Stimulated activated CD8-positive, alpha-beta memory T cell treated with anti-CD3 and anti-CD28 coated beads, Interleukin-7, amount 100 ng/mL, for 1 hour (primary cell): ENCODE measurements around the gene MCUR1.
A peak's percentile ranks its signal among the peaks of the same experiment; 100 is the strongest.
"Not testable (repeated sequence)": the region's sequence is repeated elsewhere in the genome, so short reads cannot be mapped to it uniquely, and the experiment has no call there.

Source experiments
- DNase-seq, 2 donors: peaks; one replicate each; pipeline ENCODE4 v3.0.0-alpha.2; 2020; ENCODE audit warnings: low read depth in 2 of 2

The MCUR1 gene, protein sequence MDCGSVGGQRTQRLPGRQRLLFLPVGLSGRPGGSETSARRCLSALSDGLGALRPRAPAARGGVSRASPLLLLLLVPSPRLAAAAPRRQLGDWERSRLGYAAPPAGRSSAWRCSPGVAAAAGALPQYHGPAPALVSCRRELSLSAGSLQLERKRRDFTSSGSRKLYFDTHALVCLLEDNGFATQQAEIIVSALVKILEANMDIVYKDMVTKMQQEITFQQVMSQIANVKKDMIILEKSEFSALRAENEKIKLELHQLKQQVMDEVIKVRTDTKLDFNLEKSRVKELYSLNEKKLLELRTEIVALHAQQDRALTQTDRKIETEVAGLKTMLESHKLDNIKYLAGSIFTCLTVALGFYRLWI

DNA sequence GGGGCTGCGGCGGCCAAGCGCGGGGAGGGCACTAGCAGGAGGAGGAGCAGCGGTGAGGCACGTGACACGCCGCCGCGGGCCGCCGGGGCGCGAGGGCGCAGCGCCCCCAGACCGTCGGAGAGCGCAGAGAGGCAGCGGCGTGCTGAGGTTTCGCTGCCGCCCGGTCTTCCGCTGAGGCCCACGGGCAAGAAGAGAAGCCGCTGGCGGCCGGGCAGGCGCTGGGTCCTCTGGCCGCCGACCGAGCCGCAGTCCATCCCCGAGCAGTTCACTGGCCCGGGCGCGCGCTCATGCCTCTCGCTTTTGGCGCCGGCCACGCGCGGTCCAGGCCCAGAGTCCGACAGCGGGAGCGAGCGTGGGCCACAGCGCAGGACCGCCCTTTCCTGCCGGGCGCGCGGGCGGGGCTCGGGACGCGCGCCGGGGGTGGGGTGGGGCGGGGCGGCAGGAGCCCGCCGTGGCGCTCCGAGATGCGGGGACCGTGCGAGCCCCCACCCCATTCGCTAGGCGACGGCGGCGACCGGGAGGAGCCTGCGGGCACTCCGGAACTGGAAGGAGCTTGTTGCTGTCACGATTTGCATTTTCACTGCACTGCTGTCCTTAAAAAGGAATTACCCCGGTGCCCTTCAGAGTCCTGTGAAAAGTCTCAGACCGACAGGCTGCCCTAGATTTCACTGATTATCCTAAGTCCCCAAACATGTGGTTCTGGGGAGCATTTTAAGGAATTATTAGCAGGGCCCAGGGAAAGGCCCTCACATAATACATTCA, at the start of gene MCUR1:
Gene MCUR1, minus strand, starts transcription at position 382 of the 762 bp plus-strand sequence. Its CDS starts 128 bp downstream, at position 254.
- peak; percentile 53 to 58 for DNase-seq

DNA sequence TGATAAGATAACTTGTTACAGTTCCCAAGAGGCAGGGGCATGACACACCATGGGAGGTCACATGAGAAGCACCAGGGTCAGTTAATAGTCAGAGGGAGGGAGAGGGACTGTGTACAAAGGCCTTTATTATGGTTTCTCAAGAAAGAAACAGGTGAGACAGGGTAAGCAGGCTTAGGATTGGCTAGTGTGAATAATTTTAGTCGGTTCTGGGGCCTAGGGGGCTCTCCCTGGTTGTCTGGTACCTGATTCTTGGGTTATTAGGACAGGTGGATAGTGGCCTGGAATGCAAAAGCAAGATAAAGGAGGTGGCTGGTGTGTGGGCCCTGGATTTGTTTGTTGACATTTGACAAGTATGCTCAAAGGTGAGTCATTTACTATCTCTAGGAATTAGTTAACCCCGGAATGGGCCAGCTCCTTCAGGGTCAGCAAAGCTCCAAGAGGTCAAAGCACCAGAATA, 49.4 kb upstream of the MCUR1 start:
- DNase-seq: no peak

DNA sequence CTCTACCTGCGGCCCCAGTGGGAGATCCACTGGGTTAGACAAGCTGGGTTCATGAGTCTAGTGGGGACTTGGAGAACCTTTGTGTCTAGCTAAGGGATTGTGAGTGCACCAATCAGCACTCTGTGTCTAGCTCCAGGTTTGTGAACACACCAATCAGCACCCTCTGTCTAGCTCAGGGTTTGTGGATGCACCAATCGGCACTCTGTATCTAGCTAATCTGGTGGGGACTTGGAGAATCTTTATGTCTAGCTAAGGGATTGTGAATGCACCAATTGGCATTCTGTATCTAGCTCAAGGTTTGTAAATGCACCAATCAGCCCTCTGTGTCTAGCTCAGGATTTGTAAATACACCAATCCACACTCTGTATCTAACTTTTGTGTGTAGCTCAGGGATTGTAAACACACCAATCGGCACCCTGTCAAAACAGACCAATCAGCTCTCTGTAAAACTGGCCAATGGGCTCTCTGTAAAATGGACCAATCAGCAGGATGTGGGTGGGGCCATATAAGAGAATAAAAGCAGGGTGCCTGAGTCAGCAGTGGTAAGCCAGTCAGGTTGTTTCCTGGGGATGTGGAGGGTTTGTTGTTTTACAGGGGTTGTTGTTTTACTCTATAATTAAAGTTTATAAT, 46.3 kb upstream of the MCUR1 start:
- DNase-seq: not testable (repeated sequence)

DNA sequence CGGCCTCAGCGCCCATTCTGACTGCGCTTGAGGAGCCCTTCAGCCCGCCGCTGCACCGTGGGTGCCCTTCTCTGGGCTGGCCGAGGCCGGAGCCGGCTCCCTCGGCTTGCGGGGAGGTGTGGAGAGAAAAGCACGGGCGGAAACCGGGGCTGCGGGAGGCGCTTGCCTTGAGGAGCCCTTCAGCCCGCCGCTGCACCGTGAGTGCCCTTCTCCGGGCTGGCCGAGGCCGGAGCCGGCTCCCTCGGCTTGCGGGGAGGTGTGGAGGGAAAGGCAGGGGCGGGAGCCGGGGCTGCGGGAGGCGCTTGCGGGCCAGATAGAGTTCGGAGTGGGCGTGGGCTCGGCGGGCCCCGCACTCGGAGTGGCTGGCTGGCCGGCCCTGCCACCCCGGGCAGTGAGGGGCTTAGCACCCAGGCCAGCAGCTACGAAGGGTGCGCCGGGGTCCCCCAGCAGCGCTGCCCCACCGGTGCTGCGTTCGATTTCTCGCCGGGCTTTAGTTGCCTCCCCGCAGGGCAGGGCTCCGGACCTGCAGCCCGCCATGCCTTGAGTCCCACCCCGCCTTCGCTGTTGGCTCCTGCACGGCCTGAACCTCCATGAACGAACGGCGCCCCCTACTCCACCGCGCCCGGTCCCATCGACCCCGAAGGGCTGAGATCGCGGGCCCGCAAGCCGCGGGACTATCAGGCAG, 45.7 kb upstream of the MCUR1 start:
- DNase-seq: no peak

DNA sequence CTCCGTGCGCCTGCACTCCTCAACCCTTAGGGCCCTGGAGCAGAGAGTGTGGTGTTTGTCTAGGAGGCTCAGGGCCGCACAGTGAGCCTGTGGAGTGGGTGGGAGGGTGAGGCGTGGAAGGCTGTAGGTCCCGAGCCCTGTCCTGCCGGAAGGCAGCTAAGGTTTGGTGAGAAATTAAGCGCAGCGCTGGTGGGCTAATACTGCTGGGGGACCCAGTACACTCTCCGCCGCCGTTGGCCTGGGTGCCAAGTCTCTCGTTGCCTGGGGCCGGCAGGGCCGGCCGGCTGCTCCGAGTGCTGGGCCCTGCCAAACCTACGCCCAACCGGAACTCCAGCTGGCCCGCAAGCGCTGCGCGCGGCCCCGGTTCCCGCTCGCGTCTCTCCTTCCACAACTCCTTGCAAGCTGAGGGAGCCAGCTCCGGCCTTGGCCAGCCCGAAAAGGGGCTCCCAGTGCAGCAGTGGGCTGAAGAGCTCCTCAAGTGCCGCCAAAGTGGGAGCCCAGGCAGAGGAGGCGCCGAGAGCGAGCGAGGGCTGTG, 40.4 kb upstream of the MCUR1 start:
- no peak for DNase-seq

DNA sequence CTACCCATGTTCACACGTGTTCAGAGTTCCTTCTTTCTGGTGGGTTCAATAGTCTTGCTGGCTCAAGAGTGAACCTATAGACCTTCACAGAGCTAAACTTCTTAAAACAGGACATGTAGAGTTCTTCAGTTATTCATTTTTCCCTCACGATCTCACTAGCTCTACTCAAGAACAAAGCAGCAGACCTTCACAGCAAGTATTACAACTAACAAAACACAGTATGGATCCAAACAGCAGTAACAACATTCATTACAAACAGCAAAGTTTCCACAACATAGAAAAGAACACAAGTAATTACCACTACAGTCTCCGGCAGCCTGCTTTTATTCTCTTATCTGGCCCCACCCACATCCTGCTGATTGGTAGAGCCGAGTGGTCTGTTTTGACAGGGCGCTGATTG, 39.5 kb upstream of the MCUR1 start:
- DNase-seq: no peak

DNA sequence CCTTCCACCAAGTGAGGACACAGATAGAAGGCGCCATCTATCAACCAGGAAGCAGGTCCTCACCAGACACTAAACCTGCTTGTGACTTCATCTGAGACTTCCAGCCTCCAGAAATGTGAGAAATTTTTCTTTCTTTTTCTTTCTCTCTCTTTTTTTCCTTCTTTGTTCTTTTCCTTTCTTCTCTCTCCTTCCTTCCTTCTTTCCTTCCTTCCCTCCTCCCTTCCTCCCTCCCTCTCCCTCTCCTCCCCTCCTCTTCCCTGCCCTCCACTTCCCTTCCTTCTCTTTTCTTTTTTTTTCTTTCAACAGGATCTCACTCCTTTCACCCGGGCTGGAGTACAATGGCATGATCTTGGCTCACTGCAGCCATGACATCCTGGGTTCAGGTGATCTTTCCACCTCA, 37.4 kb upstream of the MCUR1 start:
- DNase-seq: no peak

DNA sequence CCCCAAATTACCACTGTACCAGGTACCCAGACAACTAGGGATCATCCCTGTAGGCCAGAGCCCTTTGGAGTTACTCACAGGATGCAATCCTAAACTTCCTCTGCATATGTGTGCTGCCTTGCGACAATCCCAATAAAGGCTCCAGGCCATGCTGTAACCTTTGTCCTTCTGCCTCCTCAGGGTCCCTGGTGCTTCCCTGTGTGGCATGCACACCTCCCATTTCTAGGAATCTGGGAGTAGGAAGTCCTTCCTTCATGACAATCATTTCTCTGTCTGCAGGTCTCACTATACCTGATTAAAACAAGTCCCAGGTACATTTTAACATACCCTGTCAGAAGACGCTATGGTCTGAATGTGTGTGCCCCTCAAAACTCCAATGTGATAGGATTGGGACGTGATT, 37.0 kb upstream of the MCUR1 start:
- DNase-seq: no peak

DNA sequence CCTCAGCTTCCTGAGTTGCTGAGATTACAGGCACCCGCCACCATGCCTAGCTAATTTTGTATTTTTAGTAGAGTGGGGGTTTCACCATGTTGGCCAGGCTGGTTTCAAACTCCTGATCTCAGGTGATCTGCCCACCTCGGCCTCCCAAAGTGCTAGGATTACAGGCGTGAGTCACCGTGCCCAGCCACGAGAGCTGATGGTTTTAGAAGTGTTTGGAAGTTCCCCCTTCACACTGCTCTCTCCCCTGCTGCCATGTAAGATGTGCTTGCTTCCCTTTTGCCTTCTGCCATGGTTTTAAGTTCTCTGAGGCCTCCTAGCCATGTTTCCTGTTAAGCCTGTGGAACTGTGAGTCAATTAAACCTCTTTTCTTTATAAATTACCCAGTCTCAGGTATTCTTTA, 36.3 kb upstream of the MCUR1 start:
- DNase-seq: not testable (repeated sequence)

DNA sequence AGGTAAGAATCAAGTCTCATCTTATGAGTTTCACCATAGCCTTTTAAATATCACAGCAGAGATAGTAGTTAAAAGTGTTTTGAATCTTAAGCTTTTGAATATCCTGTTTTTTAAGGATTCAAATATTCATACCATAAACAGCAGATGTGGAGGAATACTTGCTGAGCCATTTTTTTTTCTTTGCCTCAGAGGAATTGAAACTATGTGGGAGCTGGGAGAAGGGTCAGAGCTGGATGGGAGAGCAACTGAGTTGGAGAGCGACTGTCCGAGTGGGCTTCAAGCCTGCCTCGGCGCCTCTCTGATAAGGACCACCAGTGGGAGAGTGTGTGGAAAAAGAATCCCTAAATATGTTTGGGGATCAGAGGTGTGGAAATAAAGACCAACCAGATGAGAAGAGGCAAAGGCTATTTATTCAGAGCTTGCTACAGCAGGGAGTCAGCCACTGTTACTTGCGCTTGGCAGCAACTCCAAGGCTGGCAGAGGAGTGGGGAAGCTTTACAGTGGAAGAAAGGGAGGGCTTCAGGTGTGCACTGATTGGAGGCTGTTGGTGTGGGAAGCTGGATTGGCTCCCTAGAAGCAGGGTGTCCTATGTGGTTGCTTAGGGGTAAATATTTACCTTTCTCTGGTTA, 34.3 kb upstream of the MCUR1 start:
- no peak for DNase-seq

DNA sequence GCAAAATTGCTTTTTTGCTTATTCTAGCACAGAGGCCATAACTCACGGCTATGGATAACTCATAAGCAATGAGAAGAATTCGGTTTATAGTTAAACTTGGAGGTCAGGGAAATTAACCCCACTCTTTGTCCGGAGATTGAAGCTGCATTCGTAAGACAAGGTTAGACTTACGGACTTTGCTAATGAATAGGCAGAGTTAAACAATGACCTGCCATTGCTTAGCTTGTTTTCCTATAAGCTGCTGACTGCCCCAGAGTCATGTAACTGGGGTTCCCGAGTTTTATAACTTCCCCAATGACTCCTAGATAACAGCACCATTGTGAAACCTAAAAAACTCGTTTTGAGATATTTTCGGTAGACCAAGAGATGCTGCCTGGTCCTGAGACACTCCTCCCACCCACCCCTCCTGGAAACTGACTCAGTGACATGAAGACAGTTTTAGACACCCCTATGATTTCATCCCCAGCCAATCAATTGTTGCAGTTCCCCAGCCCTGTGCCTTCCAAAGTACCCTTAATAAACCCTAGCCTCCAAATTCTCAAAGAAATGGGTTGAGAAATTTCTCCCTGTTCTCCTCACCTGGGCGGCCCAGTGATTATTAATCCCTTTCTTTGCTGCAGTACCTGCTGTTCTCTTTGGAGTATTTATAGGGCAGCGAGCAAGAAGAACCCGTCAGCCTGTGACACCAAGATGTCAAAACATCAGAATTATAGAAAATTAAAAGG, 33.1 kb upstream of the MCUR1 start:
- DNase-seq: no peak

DNA sequence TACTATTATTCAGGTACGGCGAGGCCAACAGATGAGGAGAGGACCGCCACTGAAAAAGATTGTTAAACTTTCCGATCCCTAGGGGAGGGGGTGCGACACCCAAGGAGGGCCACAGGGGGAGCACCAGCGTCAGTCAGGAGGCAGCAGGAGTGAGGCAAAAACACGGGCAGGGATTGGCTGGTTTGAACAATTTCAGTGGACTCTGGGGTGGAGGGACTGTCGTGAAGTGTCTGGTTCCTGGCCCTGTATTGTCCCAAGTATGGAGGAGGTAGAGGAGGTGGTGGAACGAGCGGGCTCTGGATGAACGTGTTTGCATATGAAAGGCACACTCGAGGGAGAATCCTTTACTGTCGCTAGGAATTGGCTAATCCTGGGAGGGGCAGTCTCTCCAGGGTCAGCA, 32.5 kb upstream of the MCUR1 start:
- no peak for DNase-seq

DNA sequence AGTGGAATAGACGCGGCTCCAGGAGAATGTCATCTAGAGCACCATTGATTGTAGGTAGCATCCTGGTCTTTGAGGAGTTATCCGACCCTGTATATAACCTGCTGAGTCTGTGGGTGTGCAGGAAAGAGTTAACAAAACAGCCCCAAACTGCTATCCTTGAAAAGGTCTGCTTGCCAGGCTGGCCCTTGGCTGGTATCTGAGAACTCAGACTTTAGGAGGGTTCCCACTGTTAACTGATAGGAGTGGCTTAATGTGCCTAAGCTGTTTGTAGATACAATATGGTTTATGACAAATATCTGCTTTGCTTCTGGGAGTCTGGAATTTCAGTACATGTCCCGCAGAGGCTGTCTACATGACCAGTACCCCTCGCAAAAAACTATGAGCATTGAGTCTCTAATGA, 27.6 kb upstream of the MCUR1 start:
- no peak for DNase-seq

DNA sequence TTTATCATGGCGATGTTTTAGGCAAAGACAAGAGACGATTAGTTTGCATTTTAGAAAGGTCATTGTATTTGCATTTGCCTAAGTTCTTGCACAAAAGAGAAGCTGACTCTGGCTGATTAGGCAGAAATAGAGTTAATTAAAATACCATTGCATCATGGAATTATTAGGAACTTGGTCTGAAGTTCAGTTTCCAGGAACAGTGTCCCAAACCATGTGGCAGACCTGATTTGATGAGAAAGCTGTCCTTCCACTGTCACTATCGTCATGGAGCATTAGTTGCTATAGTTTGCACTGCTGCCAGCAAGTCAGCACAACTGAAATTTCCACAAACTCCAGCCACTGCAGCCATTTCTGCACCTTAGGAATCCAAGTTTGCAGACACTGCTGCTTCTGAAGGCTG, 24.3 kb upstream of the MCUR1 start:
- no peak for DNase-seq

DNA sequence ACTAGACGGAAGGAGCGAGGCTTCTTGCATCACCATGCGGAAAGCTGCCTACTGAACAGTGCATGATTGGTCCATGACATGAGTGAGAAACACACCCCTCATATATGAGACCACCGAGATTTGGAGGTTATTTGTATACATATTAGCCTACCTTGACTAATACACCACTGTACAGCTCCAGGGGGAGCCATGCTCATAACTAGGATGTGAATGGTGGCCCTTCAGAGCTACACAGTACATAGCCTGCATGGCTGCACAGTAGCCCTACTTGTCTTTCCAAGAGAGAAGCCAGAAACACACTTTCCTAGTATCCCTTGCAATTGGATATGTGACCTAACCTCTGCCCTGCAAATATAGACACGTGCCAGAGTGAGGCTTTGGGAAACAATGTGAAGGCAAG, 21.8 kb upstream of the MCUR1 start:
- no peak for DNase-seq

DNA sequence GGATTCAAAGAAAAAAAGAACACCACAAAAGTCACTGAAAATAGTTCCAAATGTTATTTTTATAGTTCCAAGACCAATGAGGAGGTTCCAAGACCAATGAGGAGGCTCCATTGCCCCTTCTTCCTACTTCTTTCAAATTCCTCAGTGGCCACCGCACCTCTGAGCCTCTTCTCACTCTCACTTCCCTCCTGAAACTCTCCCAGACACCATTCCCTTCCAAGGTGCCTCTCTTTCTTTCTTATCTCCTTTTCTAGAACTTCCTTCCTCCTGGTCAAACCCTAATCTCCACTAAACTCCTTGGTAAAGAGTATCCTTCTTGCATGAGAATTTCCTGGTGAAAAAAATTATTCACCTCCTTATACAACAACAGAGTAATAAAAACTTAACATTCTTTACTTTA, 20.4 kb upstream of the MCUR1 start:
- DNase-seq: no peak

DNA sequence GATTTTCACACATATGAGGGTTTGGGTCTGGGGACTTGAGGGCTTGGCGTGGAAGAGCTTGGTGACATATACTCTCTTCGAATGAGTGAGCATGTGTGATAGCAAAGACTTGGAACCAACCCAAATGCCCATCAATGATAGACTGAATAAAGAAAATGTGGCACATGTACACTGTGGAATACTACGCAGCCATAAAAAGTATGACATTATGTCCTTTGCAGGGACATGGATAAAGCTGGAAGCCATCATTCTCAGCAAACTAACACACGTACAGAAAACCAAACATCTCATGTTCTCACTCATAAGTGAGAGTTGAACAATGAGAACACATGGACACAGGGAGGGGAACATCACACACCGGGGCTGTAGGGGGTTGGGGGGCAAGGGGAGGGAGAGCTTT, 19.7 kb upstream of the MCUR1 start:
- DNase-seq: not testable (repeated sequence)

DNA sequence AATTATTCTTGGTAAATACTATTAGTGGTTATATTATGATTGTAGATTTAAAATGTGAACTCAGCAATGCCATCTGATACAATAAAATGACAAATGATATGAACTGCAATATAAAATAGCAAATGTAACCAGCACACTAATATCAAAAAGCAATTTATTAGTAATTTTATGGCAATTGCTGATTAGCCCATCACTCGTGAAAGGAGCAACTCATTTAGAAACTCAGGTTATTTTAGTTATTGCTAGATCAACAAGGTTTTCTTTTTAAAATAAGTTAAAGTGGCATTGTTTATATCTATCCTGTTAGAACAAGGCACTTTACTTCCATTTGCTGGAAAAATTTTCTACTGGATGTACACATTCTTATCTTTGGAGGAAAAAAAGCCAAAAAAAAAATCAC, 18.4 kb upstream of the MCUR1 start:
- no peak for DNase-seq

DNA sequence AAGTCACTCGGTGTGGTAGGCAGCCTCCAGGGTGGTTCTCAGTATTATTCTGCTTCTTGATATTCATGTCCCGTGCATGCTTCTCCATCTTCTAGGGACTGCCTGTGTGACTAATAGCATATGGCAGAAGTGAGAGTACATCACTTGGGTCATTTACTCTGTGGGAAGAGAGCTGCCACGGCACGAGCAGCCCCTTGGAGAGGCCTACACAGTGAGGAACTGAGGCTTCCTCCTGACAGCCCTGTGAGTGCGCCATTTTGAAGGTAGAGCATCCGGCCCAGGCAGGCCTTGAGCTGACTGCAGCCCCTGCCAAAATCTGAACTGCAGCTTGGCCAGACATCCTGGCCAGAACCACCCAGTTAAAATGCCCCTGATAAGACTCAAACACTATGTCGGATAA, 17.3 kb upstream of the MCUR1 start:
- no peak for DNase-seq

DNA sequence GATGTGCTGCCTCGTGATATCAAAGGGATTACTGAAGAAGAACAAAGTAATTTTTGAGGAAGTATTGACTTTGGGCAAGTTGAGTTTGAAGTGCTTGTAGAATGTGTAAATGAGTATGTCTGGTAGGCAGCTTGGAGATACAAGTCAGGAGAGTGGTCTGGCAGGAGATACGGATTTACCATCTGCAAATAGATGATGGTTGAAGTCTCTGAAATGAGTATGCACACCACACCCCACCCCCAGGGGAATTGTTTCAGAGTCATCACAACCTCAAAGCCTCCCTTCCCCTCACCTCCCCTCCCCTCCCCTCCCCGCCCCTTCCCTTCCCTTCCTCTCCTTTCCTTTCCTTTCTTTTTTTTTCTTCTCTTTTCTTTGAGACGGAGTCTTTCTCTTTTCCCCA, 16.4 kb upstream of the MCUR1 start:
- DNase-seq: no peak

DNA sequence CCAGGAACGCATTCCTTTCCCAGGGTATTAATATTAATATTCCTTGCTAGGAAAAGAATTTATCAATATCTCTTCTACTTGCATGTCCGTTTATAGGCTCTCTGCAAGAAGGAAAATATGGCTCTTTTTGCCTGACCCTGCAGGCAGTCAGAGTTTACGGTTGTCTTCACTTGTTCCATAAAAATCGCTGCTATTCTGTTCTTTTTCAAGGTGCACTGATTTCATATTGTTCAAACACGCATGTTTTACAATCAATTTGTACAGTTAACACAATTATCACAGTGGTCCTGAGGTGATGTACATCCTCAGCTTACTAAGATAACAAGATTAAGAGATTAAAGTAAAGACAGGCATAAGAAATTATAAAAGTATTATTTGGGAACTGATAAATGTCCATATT, 15.1 kb upstream of the MCUR1 start:
- DNase-seq: not testable (repeated sequence)
